A549 (cell line): ENCODE measurements around the gene GGA2. TPM values are rescaled to one million over a fixed set of nuclear protein-coding genes. Genes with fewer than 3 reads are reported as not detected.
A peak's percentile ranks its signal among the peaks of the same experiment; 100 is the strongest.

ENCODE experiments used
- ATOH8 ChIP-seq: fragments of 250-450 bp; sonication (Bioruptor Pico); IDR thresholded peaks from 2 replicates; pipeline ENCODE4 v1.5.0; 2020; ENCODE audit warnings: low read depth, mild to moderate bottlenecking, moderate library complexity
- BCL3 ChIP-seq: fragments of >200 bp; sonication (Bioruptor Twin); formaldehyde crosslinking; IDR thresholded peaks from 3 replicates; pipeline ENCODE4 v1.6.1; 2016
- CBX2 ChIP-seq: fragments of 200-600 bp; sonication (generic); IDR thresholded peaks from 2 replicates; pipeline ENCODE4 v1.6.1; 2016; ENCODE audit warnings: low read depth, mild to moderate bottlenecking, borderline replicate concordance
- CEBPB ChIP-seq, 2 experiments: fragments of >200 bp in 1 of 2; sonication (Bioruptor Twin) in 1 of 2; formaldehyde crosslinking in 1 of 2; IDR thresholded peaks; 2 replicates each; pipeline ENCODE4 v1.6.1; 2012 to 2016
- CHD4 ChIP-seq: fragments of 200-600 bp; sonication (generic); IDR thresholded peaks from 2 replicates; pipeline ENCODE4 v1.6.1; 2016; ENCODE audit warnings: antibody characterized with exemption, mild to moderate bottlenecking, borderline replicate concordance
- E2F6 ChIP-seq: IDR thresholded peaks from 2 replicates; pipeline ENCODE4 v1.6.1; 2012; ENCODE audit warnings: low read depth, borderline replicate concordance
- EHF ChIP-seq: fragments of 250-450 bp; sonication (Bioruptor Pico); IDR thresholded peaks from 2 replicates; pipeline ENCODE4 v1.5.0; 2020; ENCODE audit warnings: mild to moderate bottlenecking
- EHMT2 ChIP-seq: fragments of 200-600 bp; sonication (generic); IDR thresholded peaks from 2 replicates; pipeline ENCODE4 v1.6.1; 2016; ENCODE audit warnings: antibody characterized with exemption, low read depth, mild to moderate bottlenecking, moderate library complexity
- ELK1 ChIP-seq: fragments of 150-350 bp; IDR thresholded peaks from 2 replicates; pipeline ENCODE4 v1.6.1; 2014; ENCODE audit warnings: low read depth, mild to moderate bottlenecking, low read length
- EP300 ChIP-seq, 2 experiments: fragments of >200 bp; sonication (Bioruptor Twin); formaldehyde crosslinking; IDR thresholded peaks; 2 replicates in 1 of 2; 3 replicates in 1 of 2; pipeline ENCODE4 v1.6.1; 2016 to 2017
- FOSB ChIP-seq: fragments of 250-450 bp; sonication (Bioruptor Pico); IDR thresholded peaks from 2 replicates; pipeline ENCODE4 v1.5.0; 2020; ENCODE audit warnings: mild to moderate bottlenecking, moderate library complexity
- HDAC2 ChIP-seq: fragments of 200-600 bp; sonication (generic); IDR thresholded peaks from 2 replicates; pipeline ENCODE4 v1.6.1; 2016
- HEYL ChIP-seq: fragments of 250-450 bp; sonication (Bioruptor Pico); IDR thresholded peaks from 2 replicates; pipeline ENCODE4 v1.8.0; 2021; ENCODE audit warnings: mild to moderate bottlenecking, moderate library complexity
- HOXB13 ChIP-seq: fragments of 250-450 bp; sonication (Bioruptor Pico); IDR thresholded peaks from 2 replicates; pipeline ENCODE4 v1.5.0; 2020; ENCODE audit warnings: low read depth, mild to moderate bottlenecking, moderate library complexity
- HOXB5 ChIP-seq: fragments of 250-450 bp; sonication (Bioruptor Pico); IDR thresholded peaks from 2 replicates; pipeline ENCODE4 v1.5.0; 2020; ENCODE audit warnings: mild to moderate bottlenecking, moderate library complexity
- JUNB ChIP-seq: fragments of >200 bp; sonication (Bioruptor Twin); formaldehyde crosslinking; IDR thresholded peaks from 2 replicates; pipeline ENCODE4 v1.6.1; 2016
- KDM1A ChIP-seq: fragments of 200-600 bp; sonication (generic); IDR thresholded peaks from 2 replicates; pipeline ENCODE4 v1.6.1; 2016; ENCODE audit warnings: low read depth, mild to moderate bottlenecking
- MAX ChIP-seq: IDR thresholded peaks from 2 replicates; pipeline ENCODE4 v1.6.1; 2012
- NFE2L2 ChIP-seq: fragments of 150-350 bp; conservative IDR thresholded peaks from 2 replicates; pipeline ENCODE4 v1.6.1; 2014; ENCODE audit warnings: low read length
- NPAS2 ChIP-seq: fragments of 250-450 bp; sonication (Bioruptor Pico); IDR thresholded peaks from 2 replicates; pipeline ENCODE4 v1.8.0; 2022; ENCODE audit warnings: mild to moderate bottlenecking, moderate library complexity, borderline replicate concordance
- NR3C1 ChIP-seq: fragments of >200 bp; sonication (Bioruptor Twin); formaldehyde crosslinking; IDR thresholded peaks from 3 replicates; pipeline ENCODE4 v1.6.1; 2017
- PBX3 ChIP-seq: IDR thresholded peaks from 2 replicates; pipeline ENCODE4 v1.6.1; 2012
- POLR2AphosphoS2 ChIP-seq: conservative IDR thresholded peaks from 2 replicates; pipeline ENCODE4 v1.6.1; 2012; ENCODE audit warnings: low read length, improper control_type of control experiment, inconsistent platforms
- RAD21 ChIP-seq, 2 experiments: fragments of >200 bp in 1 of 2; sonication (Bioruptor Twin) in 1 of 2; formaldehyde crosslinking in 1 of 2; IDR thresholded peaks in 1 of 2; conservative IDR thresholded peaks in 1 of 2; 2 replicates in 1 of 2; 3 replicates in 1 of 2; pipeline ENCODE4 v1.6.1; 2012 to 2018; ENCODE audit warnings: inconsistent platforms in 1 of 2
- RCOR1 ChIP-seq: fragments of 150-350 bp; IDR thresholded peaks from 2 replicates; pipeline ENCODE4 v1.6.1; 2014; ENCODE audit warnings: antibody characterized with exemption, low read length, low read depth
- REST ChIP-seq: fragments of 200-600 bp; sonication (generic); IDR thresholded peaks from 2 replicates; pipeline ENCODE4 v1.6.1; 2016; ENCODE audit warnings: antibody characterized with exemption, mild to moderate bottlenecking, moderate library complexity
- SREBF2 ChIP-seq: fragments of 450-650 bp; IDR thresholded peaks from 2 replicates; pipeline ENCODE4 v1.6.1; 2014; ENCODE audit warnings: mild to moderate bottlenecking, moderate library complexity
- TP53 ChIP-seq: fragments of 250-450 bp; sonication (Bioruptor Pico); IDR thresholded peaks from 2 replicates; pipeline ENCODE4 v1.5.0; 2021; ENCODE audit warnings: mild to moderate bottlenecking, moderate library complexity
- ZC3H11A ChIP-seq: fragments of 450-650 bp; IDR thresholded peaks from 2 replicates; pipeline ENCODE4 v1.6.1; 2014; ENCODE audit warnings: antibody characterized with exemption, mild to moderate bottlenecking
- ZFP36 ChIP-seq: fragments of 450-650 bp; IDR thresholded peaks from 2 replicates; pipeline ENCODE4 v1.6.1; 2014; ENCODE audit warnings: borderline replicate concordance; ENCODE audit not compliant: partially characterized antibody
- ZNF302 ChIP-seq: fragments of 250-450 bp; sonication (Bioruptor Pico); IDR thresholded peaks from 2 replicates; pipeline ENCODE4 v1.9.0; 2021; ENCODE audit warnings: inconsistent platforms, mild to moderate bottlenecking, moderate library complexity
- polyA plus RNA-seq, 4 experiments: library from polyadenylated mRNA; depleted of rRNA in 3 of 4; stranded (reverse); fragments of >200 nt; fragmentation: RNase III in 1 of 4; extraction: RNeasy Plus Mini Kit Qiagen cat#74134 plus additional on column Dnase treatment in 1 of 4; gene quantifications; 2 replicates in 3 of 4; 3 replicates in 1 of 4; pipeline ENCODE4 v1.2.3, GENCODE V29; 2011 to 2017

GGA2 gene
- polyA plus RNA-seq, 2 of the 4 experiments (the other 2 are of a cell fraction): 33.1 to 57.9 TPM

GRCh38 chr16:23452572-23453337 is 57.5 kb downstream of the GGA2 start, which contains the start of gene COG7 (continued):
- peak; percentile 82; the same call in 1 of the 2 replicates for TF ChIP-seq MAX
- TF ChIP-seq REST: peak; percentile 24; the same call in 1 of the 2 replicates
- no peak for TF ChIP-seq FOSB
- TF ChIP-seq ZC3H11A: no peak
- TF ChIP-seq RAD21 (conservative IDR thresholded peaks at IDR 0.05 in 1 of 2, IDR thresholded peaks at IDR 0.05 in 1 of 2): no peak
- no peak for TF ChIP-seq EHF (CRISPR knock-in tag)
- no peak for TF ChIP-seq CEBPB (IDR thresholded peaks at IDR 0.05)
- no peak for TF ChIP-seq PBX3
- no peak for TF ChIP-seq E2F6
- no peak for TF ChIP-seq CHD4
- no peak for TF ChIP-seq NPAS2
- TF ChIP-seq BCL3: no peak
- no peak for TF ChIP-seq EP300 (IDR thresholded peaks at IDR 0.05)
- no peak for TF ChIP-seq HEYL
- no peak for TF ChIP-seq RCOR1
- TF ChIP-seq CBX2: no peak
- no peak for TF ChIP-seq ATOH8 (CRISPR knock-in tag)
- no peak; the same call in none of the 2 replicates for TF ChIP-seq HDAC2
- TF ChIP-seq ZNF302 (CRISPR knock-in tag): no peak
- TF ChIP-seq NFE2L2: no peak
- peak; percentile 60; the same call in 1 of the 2 replicates for TF ChIP-seq ELK1
- TF ChIP-seq HOXB13: no peak
- no peak; the same call in 1 of the 2 replicates for TF ChIP-seq KDM1A
- no peak for TF ChIP-seq HOXB5 (CRISPR knock-in tag)
- TF ChIP-seq EHMT2: no peak
- no peak for TF ChIP-seq SREBF2
- TF ChIP-seq ZFP36: no peak
- TF ChIP-seq TP53: no peak
- TF ChIP-seq NR3C1: no peak
- no peak for TF ChIP-seq POLR2AphosphoS2
- TF ChIP-seq JUNB: no peak
